ENCODE results near the gene HTRA1.

HTRA1 gene

GRCh38 chr10:122461367-122461728, at the start of gene HTRA1:
Gene HTRA1, plus strand, starts transcription at chr10:122461553. Its CDS starts 100 bp downstream, at chr10:122461653.
- in situ Hi-C loops (cut with MboI; ENCODE audit: low sequenced_read_pairs) = no loop called here

GRCh38 chr10:122413327-122413726, 48.0 kb upstream of the HTRA1 start:
- in situ Hi-C loops (cut with MboI; ENCODE audit: low sequenced_read_pairs) = no loop called here

- in situ Hi-C loops (cut with MboI; ENCODE audit: low sequenced_read_pairs) = no loop called here
Observed at GRCh38 chr10:122417667-122418066, 43.7 kb upstream of the HTRA1 start.

- in situ Hi-C loops (cut with MboI; ENCODE audit: low sequenced_read_pairs) = no loop called here
Observed at GRCh38 chr10:122419016-122419415, 42.3 kb upstream of the HTRA1 start.

GRCh38 chr10:122419876-122420623, 41.3 kb upstream of the HTRA1 start:
- in situ Hi-C loops (cut with MboI; ENCODE audit: low sequenced_read_pairs) = no loop called here

GRCh38 chr10:122420624-122421007, 40.7 kb upstream of the HTRA1 start:
- in situ Hi-C loops (cut with MboI; ENCODE audit: low sequenced_read_pairs) = no loop called here

GRCh38 chr10:122421054-122421625, 40.2 kb upstream of the HTRA1 start:
- in situ Hi-C loops (cut with MboI; ENCODE audit: low sequenced_read_pairs) = no loop called here

GRCh38 chr10:122421742-122422141, 39.6 kb upstream of the HTRA1 start:
- in situ Hi-C loops (cut with MboI; ENCODE audit: low sequenced_read_pairs) = no loop called here

GRCh38 chr10:122422266-122422989, 38.9 kb upstream of the HTRA1 start:
- in situ Hi-C loops (cut with MboI; ENCODE audit: low sequenced_read_pairs) = no loop called here

- in situ Hi-C loops (cut with MboI; ENCODE audit: low sequenced_read_pairs) = no loop called here
Observed at GRCh38 chr10:122424059-122424458, 37.3 kb upstream of the HTRA1 start.

- in situ Hi-C loops (cut with MboI; ENCODE audit: low sequenced_read_pairs) = loop anchor here (25.0 kb wide), 1 partner anchor 290 kb away; no protein-coding TSS in a partner anchor
Observed at GRCh38 chr10:122426829-122427228, 34.5 kb upstream of the HTRA1 start.

- in situ Hi-C loops (cut with MboI; ENCODE audit: low sequenced_read_pairs) = loop anchor here (25.0 kb wide), 1 partner anchor 290 kb away; no protein-coding TSS in a partner anchor
Observed at GRCh38 chr10:122427280-122427679, 34.1 kb upstream of the HTRA1 start.

GRCh38 chr10:122435212-122435827, 26.0 kb upstream of the HTRA1 start:
- in situ Hi-C loops (cut with MboI; ENCODE audit: low sequenced_read_pairs) = loop anchor here (25.0 kb wide), 1 partner anchor 298 kb away; no protein-coding TSS in a partner anchor

GRCh38 chr10:122441961-122442360, 19.4 kb upstream of the HTRA1 start:
- in situ Hi-C loops (cut with MboI; ENCODE audit: low sequenced_read_pairs) = loop anchor here (25.0 kb wide), 1 partner anchor 305 kb away; no protein-coding TSS in a partner anchor

- in situ Hi-C loops (cut with MboI; ENCODE audit: low sequenced_read_pairs) = loop anchor here (25.0 kb wide), 1 partner anchor 308 kb away; no protein-coding TSS in a partner anchor
Observed at GRCh38 chr10:122445469-122445868, 15.9 kb upstream of the HTRA1 start.

- in situ Hi-C loops (cut with MboI; ENCODE audit: low sequenced_read_pairs) = loop anchor here (25.0 kb wide), 1 partner anchor 309 kb away; no protein-coding TSS in a partner anchor
Observed at GRCh38 chr10:122445904-122446303, 15.4 kb upstream of the HTRA1 start.

GRCh38 chr10:122446668-122447423, 14.5 kb upstream of the HTRA1 start:
- in situ Hi-C loops (cut with MboI; ENCODE audit: low sequenced_read_pairs) = loop anchor here (25.0 kb wide), 1 partner anchor 310 kb away; no protein-coding TSS in a partner anchor

- in situ Hi-C loops (cut with MboI; ENCODE audit: low sequenced_read_pairs) = loop anchor here (25.0 kb wide), 1 partner anchor 311 kb away; no protein-coding TSS in a partner anchor
Observed at GRCh38 chr10:122448600-122448999, 12.8 kb upstream of the HTRA1 start.

- in situ Hi-C loops (cut with MboI; ENCODE audit: low sequenced_read_pairs) = loop anchor here (25.0 kb wide), 1 partner anchor 312 kb away; no protein-coding TSS in a partner anchor
Observed at GRCh38 chr10:122449153-122449552, 12.2 kb upstream of the HTRA1 start.

- in situ Hi-C loops (cut with MboI; ENCODE audit: low sequenced_read_pairs) = no loop called here
Observed at GRCh38 chr10:122450353-122450990, 10.9 kb upstream of the HTRA1 start.

Measured in HL-60/S4 treated with retinoic acid at 250 ng/mL for 4 days and 3 days (cell line).